HG03460 (cell line): Measurements from ENCODE around the gene MMP24OS.
"Not testable (repeated sequence)": the region's sequence is repeated elsewhere in the genome, so short reads cannot be mapped to it uniquely, and the experiment has no call there.

Source experiments
- ATAC-seq: cut with Tn5 transposase; IDR thresholded peaks from one replicate; pipeline ENCODE4 v1.9.1; 2021; ENCODE audit not compliant: unreplicated experiment

The MMP24OS gene

GRCh38 chr20:35252598-35252997 is 25.3 kb downstream of the MMP24OS start:
- not testable (repeated sequence) for ATAC-seq

- peak; percentile 90 for ATAC-seq
These were observed 25.9 kb downstream of the MMP24OS start for GRCh38 chr20:35252037-35252461.

- ATAC-seq, result no peak
These were observed 26.3 kb downstream of the MMP24OS start for GRCh38 chr20:35251613-35251940.

- no peak for ATAC-seq
These were observed 29.1 kb downstream of the MMP24OS start for GRCh38 chr20:35248641-35249475.

- ATAC-seq, result no peak
These were observed 31.2 kb downstream of the MMP24OS start for GRCh38 chr20:35246723-35247122.

- no peak for ATAC-seq
These were observed 33.9 kb downstream of the MMP24OS start for GRCh38 chr20:35243986-35244385.

GRCh38 chr20:35243317-35243716 is 34.6 kb downstream of the MMP24OS start:
- no peak for ATAC-seq

- no peak for ATAC-seq
These were observed 37.1 kb downstream of the MMP24OS start for GRCh38 chr20:35240811-35241293.

GRCh38 chr20:35240083-35240810 is 37.7 kb downstream of the MMP24OS start:
- ATAC-seq, result no peak

- ATAC-seq, result no peak
These were observed 39.2 kb downstream of the MMP24OS start for GRCh38 chr20:35238735-35239134.

GRCh38 chr20:35238170-35238569 is 39.8 kb downstream of the MMP24OS start:
- no peak for ATAC-seq

- no peak for ATAC-seq
These were observed 40.4 kb downstream of the MMP24OS start for GRCh38 chr20:35237486-35237885.

GRCh38 chr20:35235881-35236280 is 42.0 kb downstream of the MMP24OS start:
- ATAC-seq, result no peak

- no peak for ATAC-seq
These were observed 45.3 kb downstream of the MMP24OS start for GRCh38 chr20:35232575-35232974.

- ATAC-seq, result no peak
These were observed 50.8 kb downstream of the MMP24OS start for GRCh38 chr20:35226884-35227681.
